Retinal pigment epithelial cell (primary cell): ENCODE measurements around the gene CNOT6.
A peak's percentile ranks its signal among the peaks of the same experiment; 100 is the strongest.
"Not testable (repeated sequence)": the region's sequence is repeated elsewhere in the genome, so short reads cannot be mapped to it uniquely, and the experiment has no call there.

Experiments used
- DNase-seq: peaks from one replicate; pipeline ENCODE4 v3.0.0-alpha.2; 2010; ENCODE audit warnings: low read depth
- H3K4me3 ChIP-seq: 2 replicates; pipeline ENCODE4 v1.5.1; 2011; ENCODE audit warnings: mild to moderate bottlenecking, low read length, control low read depth, moderate library complexity
- CTCF ChIP-seq: conservative IDR thresholded peaks from 2 replicates; pipeline ENCODE4 v1.5.1; 2011; ENCODE audit warnings: low read depth, low read length, control low read depth, inconsistent platforms

The CNOT6 gene

GRCh38 chr5:180468732-180469585, 25.2 kb upstream of the CNOT6 start:
- H3K4me3 ChIP-seq: no peak overlapping the region
- no peak for TF ChIP-seq CTCF
- no peak for DNase-seq

- no peak overlapping the region for H3K4me3 ChIP-seq
- no peak for DNase-seq
These were observed 24.7 kb upstream of the CNOT6 start for GRCh38 chr5:180469586-180469865.

DNA sequence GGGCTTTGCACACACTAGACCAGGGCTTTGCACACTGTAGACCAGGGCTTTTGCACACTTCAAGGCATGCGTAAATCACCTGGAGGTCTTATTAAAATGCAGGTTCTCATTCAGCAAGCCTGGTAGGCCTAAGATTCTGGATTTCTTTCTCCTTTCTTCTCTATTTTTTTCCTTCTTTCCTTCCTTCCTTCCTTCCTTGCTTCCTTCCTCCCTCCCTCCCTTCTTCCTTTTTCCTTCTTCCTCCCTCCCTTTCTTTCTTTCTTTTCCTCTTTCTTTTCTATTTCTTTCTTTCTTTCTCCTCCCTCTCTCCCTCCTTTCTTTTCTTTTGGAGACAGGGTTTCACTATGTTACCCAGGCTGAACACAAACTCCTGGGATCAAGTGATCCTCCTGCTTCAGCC, 24.3 kb upstream of the CNOT6 start:
- no peak overlapping the region for H3K4me3 ChIP-seq
- TF ChIP-seq CTCF: no peak
- no peak for DNase-seq

More at GRCh38 chr5:180469586-180469865, 24.7 kb upstream of the CNOT6 start:
- no peak for TF ChIP-seq CTCF

- TF ChIP-seq CTCF: no peak
- no peak for DNase-seq
- H3K4me3 ChIP-seq: no peak overlapping the region
These were observed 23.8 kb upstream of the CNOT6 start for GRCh38 chr5:180470361-180470760.

GRCh38 chr5:180470966-180471582, 23.1 kb upstream of the CNOT6 start:
- H3K4me3 ChIP-seq: no peak overlapping the region
- DNase-seq: no peak
- TF ChIP-seq CTCF: peak; percentile 88

GRCh38 chr5:180471866-180472265, 22.3 kb upstream of the CNOT6 start:
- H3K4me3 ChIP-seq: no peak overlapping the region
- no peak for DNase-seq
- TF ChIP-seq CTCF: no peak

DNA sequence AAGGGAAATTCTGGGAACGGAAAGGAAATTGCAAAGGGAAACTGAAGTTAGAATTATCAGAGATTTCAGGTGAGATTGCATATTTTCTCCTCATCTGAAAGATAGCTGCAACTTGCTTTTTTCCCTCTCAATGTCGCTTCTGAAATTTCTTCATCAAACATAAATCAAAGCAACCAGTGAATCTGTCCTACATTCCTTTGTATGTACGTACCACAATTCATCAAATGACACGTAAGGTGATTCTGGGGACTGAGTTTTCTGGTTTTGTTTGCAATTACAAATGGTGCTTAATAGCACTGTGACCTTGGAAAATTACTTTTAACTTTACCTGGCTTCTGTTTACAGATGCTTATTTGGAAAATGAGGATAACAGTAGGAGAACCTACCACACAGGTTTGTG, 21.9 kb upstream of the CNOT6 start:
- no peak for DNase-seq
- no peak overlapping the region for H3K4me3 ChIP-seq
- no peak for TF ChIP-seq CTCF

DNA sequence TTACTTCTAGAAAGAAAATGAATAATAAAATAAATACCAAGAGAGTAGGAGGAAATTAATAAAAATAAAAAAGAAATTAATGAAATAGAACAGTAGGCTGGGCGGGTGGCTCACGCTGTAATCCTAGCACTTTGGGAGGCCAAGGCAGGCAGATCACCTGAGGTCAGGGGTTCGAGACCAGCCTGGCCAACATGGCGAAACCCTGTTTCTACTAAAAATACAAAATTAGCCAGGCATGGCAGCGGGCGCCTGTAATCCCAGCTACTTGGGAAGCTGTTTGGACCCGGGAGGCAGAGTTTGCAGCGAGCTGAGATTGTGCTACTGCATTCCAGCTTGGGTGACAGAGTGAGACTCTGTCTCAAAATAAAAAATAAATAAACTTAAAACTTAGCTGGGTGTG, 20.8 kb upstream of the CNOT6 start:
- H3K4me3 ChIP-seq, DNase-seq: not testable (repeated sequence)
